Measurements from ENCODE around the gene BBOX1. TPM values are rescaled to one million over a fixed set of nuclear protein-coding genes. Genes with fewer than 3 reads are reported as not detected.
"Not testable (repeated sequence)": the region's sequence is repeated elsewhere in the genome, so short reads cannot be mapped to it uniquely, and the experiment has no call there.

The BBOX1 gene
- total and polyA plus RNA-seq, 12 donors = 0.25 TPM; not detected in 11

GRCh38 chr11:27171376-27171958 lies 130.9 kb downstream of the BBOX1 start:
- intact Hi-C loops (cut with DNase I) = no loop called here
- no peak overlapping the region for H3K27ac ChIP-seq
- no peaks in the 10 kb centered on the region for H3K36me3 ChIP-seq
- WGBS, 2 donors = 85 to 90% methylated on average over 4 of the region's 4 CpGs
- TF ChIP-seq CTCF (IDR thresholded peaks at IDR 0.05) = no peak
- no peak overlapping the region for H3K4me3 ChIP-seq
- no peak for ATAC-seq
- no peak for DNase-seq
- no peaks in the 10 kb centered on the region for H3K4me1 ChIP-seq
- H3K9me3 ChIP-seq = no peaks in the 10 kb centered on the region
- peaks cover 0 to 10% (median 0%) of the 10 kb centered on the region in 7 donors for H3K27me3 ChIP-seq

- Histone ChIP-seq H3K27me3 (peaks cover 0 to 8% (median 0%) of the 10 kb centered on the region in 7 donors), H3K4me1 (peaks cover 0 to 5% (median 0%) of the 10 kb centered on the region in 9 donors), H3K27ac (no peak overlapping the region), H3K36me3 (no peaks in the 10 kb centered on the region), H3K9me3 (no peaks in the 10 kb centered on the region), H3K4me3 (no peak overlapping the region)
- DNase-seq (no peak), ATAC-seq (no peak)
- WGBS, 2 donors = 67 to 84% methylated on average over 1 of the region's 1 CpG
- intact Hi-C loops (cut with DNase I) = no loop called here
- TF ChIP-seq CTCF (IDR thresholded peaks at IDR 0.05) = no peak
These were observed 132.9 kb downstream of the BBOX1 start for GRCh38 chr11:27173545-27173944.

GRCh38 chr11:27174021-27174420 lies 133.4 kb downstream of the BBOX1 start:
- Histone ChIP-seq H3K27me3 (peaks cover 0 to 8% (median 0%) of the 10 kb centered on the region in 7 donors), H3K9me3 (no peaks in the 10 kb centered on the region), H3K36me3 (no peaks in the 10 kb centered on the region), H3K4me3 (no peak overlapping the region), H3K4me1 (peaks cover 0 to 10% (median 0%) of the 10 kb centered on the region in 9 donors), H3K27ac (no peak overlapping the region)
- intact Hi-C loops (cut with DNase I) = no loop called here
- no peak for TF ChIP-seq CTCF (IDR thresholded peaks at IDR 0.05)
- DNase-seq (no peak), ATAC-seq (no peak)
- WGBS, 2 donors = 71 to 75% methylated on average over 4 of the region's 4 CpGs

GRCh38 chr11:27174672-27175210 lies 134.1 kb downstream of the BBOX1 start:
- H3K27ac ChIP-seq = no peak overlapping the region
- WGBS, 2 donors = 94 to 96% methylated on average over 9 of the region's 9 CpGs
- intact Hi-C loops (cut with DNase I) = no loop called here
- no peak overlapping the region for H3K4me3 ChIP-seq
- H3K4me1 ChIP-seq = peaks cover 0 to 11% (median 0%) of the 10 kb centered on the region in 9 donors
- H3K9me3 ChIP-seq = no peaks in the 10 kb centered on the region
- TF ChIP-seq CTCF (IDR thresholded peaks at IDR 0.05) = no peak
- H3K36me3 ChIP-seq = no peaks in the 10 kb centered on the region
- ATAC-seq = no peak
- no peak for DNase-seq
- H3K27me3 ChIP-seq = peaks cover 0 to 8% (median 0%) of the 10 kb centered on the region in 7 donors

GRCh38 chr11:27175562-27175961 lies 134.9 kb downstream of the BBOX1 start:
- 88 to 90% methylated on average over 3 of the region's 4 CpGs for WGBS, 2 donors
- ATAC-seq; H3K27me3 ChIP-seq; H3K4me3 ChIP-seq; H3K9me3 ChIP-seq; H3K27ac ChIP-seq; intact Hi-C loops (cut with DNase I); H3K36me3 ChIP-seq; DNase-seq: not testable (repeated sequence)
- H3K4me1 ChIP-seq = peaks cover 0 to 11% (median 0%) of the 10 kb centered on the region in 9 donors
